ENCODE data around the gene DPEP3.
A peak's percentile ranks its signal among the peaks of the same experiment; 100 is the strongest.

DPEP3 gene

DNA sequence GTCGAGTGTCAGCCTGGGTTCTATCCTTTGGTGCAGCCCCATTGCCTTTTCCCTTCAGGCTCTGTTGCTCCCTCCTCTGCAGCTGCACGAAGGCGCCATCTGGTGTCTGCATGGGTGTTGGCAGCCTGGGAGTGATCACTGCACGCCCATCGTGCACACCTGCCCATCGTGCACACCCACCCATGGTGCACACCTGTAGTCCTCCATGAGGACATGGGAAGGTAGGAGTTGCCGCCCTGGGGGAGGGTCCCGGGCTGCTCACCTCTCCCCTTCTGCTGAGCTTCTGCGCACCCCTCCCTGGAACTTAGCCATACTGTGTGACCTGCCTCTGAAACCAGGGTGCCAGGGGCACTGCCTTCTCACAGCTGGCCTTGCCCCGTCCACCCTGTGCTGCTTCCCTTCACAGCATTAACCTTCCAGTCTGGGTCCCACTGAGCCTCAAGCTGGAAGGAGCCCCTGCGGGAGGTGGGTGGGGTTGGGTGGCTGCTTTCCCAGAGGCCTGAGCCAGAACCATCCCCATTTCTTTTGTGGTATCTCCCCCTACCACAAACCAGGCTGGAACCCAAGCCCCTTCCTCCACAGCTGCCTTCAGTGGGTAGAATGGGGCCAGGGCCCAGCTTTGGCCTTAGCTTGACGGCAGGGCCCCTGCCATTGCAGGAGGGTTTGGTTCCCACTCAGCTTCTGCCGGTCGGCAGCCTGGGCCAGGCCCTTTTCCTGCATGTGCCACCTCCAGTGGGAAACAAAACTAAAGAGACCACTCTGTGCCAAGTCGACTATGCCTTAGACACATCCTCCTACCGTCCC lies 51.5 kb downstream of the DPEP3 start:
- DNase-seq: peak; percentile 66

- no peak for DNase-seq
Measured at GRCh38 chr16:67928147-67928546, 52.2 kb downstream of the DPEP3 start.

- DNase-seq: no peak
Measured at GRCh38 chr16:67927131-67927941, 53.0 kb downstream of the DPEP3 start.

GRCh38 chr16:67926181-67926750 lies 54.0 kb downstream of the DPEP3 start:
- DNase-seq: no peak
